GM19452 (cell line): ENCODE data around the gene OR8H3.
"Not testable (repeated sequence)": the region's sequence is repeated elsewhere in the genome, so short reads cannot be mapped to it uniquely, and the experiment has no call there.

Source experiments
- ATAC-seq: cut with Tn5 transposase; IDR thresholded peaks from one replicate; pipeline ENCODE4 v1.9.1; 2021; ENCODE audit not compliant: unreplicated experiment

The OR8H3 gene

GRCh38 chr11:56122073-56122472 lies at the start of gene OR8H3:
OR8H3 (plus strand) TSS chr11:56122373; CDS start chr11:56122373, 0 bp downstream.
- no peak for ATAC-seq

GRCh38 chr11:56089697-56090096 lies 32.5 kb upstream of the OR8H3 start:
- ATAC-seq, result no peak

DNA sequence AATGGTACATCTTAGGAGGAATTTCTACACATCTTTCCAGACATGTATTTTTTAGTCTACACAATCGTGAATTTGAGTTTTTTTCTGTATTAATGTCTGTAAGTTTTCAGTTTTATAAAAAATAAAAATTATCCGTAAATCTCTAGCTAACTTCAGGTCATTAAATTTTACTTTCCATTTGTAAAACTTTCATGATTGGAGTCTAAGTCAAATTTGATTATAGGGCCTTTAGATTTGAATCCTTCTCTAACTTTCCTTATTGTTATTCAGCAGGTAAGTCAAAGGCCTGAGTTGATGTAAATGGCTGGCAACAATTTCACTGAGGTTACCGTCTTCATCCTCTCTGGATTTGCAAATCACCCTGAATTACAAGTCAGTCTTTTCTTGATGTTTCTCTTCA lies 29.2 kb upstream of the OR8H3 start, which contains the start of gene OR8I2:
Gene OR8I2, plus strand, starts transcription at position 301 of the 400 bp plus-strand sequence. Its CDS starts 0 bp downstream, at position 301.
- ATAC-seq, result no peak

- no peak for ATAC-seq
Measured at GRCh38 chr11:56103210-56103737, 18.9 kb upstream of the OR8H3 start, which contains the start of gene OR8H2. OR8H2 (plus strand) TSS chr11:56103687; CDS start chr11:56105043, 1,356 bp downstream.

GRCh38 chr11:56140151-56140661 lies 18.0 kb downstream of the OR8H3 start, which contains the start of gene OR8J3:
OR8J3 (minus strand) TSS chr11:56140201; CDS start chr11:56137718, 2,483 bp downstream.
- no peak for ATAC-seq

DNA sequence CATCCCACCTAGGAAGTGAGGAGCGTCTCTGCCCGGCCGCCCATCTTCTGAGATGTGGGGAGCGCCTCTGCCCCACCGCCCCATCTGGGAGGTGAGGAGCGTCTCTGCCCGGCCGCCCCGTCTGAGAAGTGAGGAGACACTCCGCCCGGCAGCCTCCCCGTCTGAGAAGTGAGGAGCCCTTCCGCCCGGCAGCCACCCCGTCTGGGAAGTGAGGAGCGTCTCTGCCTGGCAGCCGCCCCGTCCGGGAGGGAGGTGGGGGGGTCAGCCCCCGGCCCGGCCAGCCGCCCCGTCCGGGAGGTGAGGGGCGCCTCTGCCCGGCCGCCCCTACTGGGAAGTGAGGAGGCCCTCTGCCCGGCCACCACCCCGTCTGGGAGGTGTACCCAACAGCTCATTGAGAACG lies 21.5 kb downstream of the OR8H3 start:
- not testable (repeated sequence) for ATAC-seq

DNA sequence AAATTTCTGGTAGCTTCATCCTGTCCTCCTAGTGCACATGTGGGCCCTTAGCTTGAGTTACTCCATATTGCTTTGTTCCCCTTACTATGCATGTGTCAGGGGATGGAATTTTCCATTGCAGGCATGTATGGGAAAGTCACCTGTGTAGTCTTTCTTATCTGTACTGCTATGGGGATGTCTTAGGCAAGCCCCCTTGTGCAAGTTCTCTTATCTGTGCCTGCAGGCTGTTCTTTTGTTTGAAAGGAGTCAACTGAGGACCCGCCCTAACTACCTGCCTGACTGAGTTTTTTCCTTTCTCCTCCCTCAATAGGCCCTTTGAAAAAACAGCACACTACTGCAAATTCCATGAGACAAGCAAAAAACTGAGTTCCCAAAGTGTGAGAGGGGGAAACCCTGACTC lies 29.2 kb downstream of the OR8H3 start:
- no peak for ATAC-seq

- ATAC-seq, result no peak
Measured at GRCh38 chr11:56152333-56152732, 30.2 kb downstream of the OR8H3 start.

DNA sequence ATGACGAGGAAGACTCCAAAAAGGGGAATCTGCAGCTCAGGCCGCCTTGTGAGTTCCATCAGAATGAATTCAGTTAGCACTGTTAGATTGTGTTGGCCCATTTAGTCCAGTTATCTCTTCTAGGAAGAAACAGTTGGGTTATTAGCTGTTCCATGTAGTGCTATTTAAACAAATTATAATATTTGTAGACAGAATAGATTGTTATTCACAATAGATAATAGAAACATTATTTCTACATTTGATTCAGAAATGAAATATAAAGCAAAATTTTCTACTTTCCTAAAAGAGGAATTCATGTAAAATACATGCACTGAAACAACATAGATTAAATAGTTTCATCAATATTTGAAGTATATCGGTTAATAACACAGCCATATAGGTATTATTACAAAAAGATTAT lies 38.0 kb downstream of the OR8H3 start, which contains the start of gene OR8K5:
Gene OR8K5, minus strand, starts transcription at position 101 of the 400 bp plus-strand sequence. Its CDS starts 0 bp downstream, at position 101.
- no peak for ATAC-seq

- ATAC-seq, result no peak
Measured at GRCh38 chr11:56163804-56164203, 41.6 kb downstream of the OR8H3 start.

DNA sequence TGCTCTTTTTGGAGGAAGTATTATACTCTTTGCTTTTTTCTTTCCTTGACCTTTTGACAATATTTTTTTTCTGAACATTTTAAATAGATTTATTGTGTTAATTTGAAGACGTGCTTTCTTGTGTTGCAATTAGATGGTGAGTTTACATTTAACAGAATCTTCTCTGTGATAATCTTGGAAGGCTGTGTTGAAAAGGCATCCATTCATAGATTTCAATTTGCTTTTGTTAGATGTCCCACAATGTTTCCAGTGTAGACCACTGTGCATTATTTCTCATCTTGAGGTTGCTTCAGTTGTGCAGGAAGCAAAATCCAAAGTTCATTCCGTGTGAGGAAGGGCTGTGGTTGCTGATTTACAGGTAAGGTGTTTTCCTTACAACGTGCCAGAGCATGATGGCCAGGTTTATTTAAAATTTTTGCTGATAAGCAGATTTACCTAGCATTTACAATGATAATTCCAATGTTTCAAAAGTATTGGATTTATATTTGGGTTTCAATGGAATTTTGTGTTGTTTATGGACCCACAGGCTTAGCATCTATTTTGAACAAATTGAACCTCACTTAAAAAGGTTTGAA lies 50.2 kb downstream of the OR8H3 start:
- ATAC-seq, result no peak
